ENCODE data around the gene ELOVL2.
"Not testable (repeated sequence)": the region's sequence is repeated elsewhere in the genome, so short reads cannot be mapped to it uniquely, and the experiment has no call there.

ELOVL2 gene

DNA sequence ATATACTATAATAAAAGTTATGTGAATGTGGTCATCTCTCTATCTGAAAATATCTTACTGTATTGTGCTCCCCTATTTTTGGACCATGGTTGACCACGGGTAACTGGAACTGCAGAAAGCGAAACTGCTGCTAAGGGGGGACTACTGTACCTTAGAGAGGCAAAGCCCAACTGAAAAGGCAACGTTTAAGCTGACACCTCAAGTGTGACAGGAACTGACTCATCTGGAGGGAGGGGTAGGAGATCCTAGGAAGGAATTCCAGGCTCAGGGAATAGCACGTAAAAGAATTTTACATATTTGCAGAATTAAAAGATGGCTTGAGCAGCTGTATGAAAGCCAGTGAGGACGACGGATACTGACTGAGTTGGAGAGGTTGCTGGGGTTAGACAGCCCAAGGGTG lies 34.8 kb downstream of the ELOVL2 start:
- DNase-seq (ENCODE audit: low read depth): no peak
- no peak overlapping the region for H3K4me3 ChIP-seq (ENCODE audit: low read depth, low read length)
- TF ChIP-seq, protein P1, sequence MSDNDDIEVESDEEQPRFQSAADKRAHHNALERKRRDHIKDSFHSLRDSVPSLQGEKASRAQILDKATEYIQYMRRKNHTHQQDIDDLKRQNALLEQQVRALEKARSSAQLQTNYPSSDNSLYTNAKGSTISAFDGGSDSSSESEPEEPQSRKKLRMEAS (IDR thresholded peaks at IDR 0.05; ENCODE audit: low read depth, low read length): no peak
- TF ChIP-seq, protein P2, sequence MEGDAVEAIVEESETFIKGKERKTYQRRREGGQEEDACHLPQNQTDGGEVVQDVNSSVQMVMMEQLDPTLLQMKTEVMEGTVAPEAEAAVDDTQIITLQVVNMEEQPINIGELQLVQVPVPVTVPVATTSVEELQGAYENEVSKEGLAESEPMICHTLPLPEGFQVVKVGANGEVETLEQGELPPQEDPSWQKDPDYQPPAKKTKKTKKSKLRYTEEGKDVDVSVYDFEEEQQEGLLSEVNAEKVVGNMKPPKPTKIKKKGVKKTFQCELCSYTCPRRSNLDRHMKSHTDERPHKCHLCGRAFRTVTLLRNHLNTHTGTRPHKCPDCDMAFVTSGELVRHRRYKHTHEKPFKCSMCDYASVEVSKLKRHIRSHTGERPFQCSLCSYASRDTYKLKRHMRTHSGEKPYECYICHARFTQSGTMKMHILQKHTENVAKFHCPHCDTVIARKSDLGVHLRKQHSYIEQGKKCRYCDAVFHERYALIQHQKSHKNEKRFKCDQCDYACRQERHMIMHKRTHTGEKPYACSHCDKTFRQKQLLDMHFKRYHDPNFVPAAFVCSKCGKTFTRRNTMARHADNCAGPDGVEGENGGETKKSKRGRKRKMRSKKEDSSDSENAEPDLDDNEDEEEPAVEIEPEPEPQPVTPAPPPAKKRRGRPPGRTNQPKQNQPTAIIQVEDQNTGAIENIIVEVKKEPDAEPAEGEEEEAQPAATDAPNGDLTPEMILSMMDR (IDR thresholded peaks at IDR 0.05; ENCODE audit: low read depth, low read length): no peak
- TF ChIP-seq POLR2A (IDR thresholded peaks at IDR 0.05; ENCODE audit: extremely low read depth, insufficient read length) (no peak), MYC (IDR thresholded peaks at IDR 0.05; ENCODE audit: low read depth, low read length) (no peak)

DNA sequence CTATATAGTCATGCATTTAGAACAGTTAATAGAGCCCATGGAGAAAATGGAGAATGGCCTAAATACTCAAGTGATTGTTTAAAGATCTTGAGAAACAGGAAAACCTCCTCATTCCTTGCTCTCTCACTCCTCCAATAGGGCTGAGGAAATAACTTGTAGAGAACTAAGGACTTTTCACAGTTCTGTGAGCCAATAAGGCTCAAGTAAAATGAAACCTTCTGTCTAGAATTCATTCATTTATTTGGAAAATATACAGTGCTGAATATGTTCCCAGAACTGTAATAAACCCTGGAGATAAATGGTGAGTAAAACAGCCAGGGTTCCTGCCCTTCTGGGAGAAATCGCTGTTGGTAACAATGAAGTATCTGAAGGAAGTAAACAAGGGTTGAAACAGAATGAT lies 35.3 kb downstream of the ELOVL2 start:
- no peak overlapping the region for H3K4me3 ChIP-seq (ENCODE audit: low read depth, low read length)
- TF ChIP-seq, protein P2 (IDR thresholded peaks at IDR 0.05; ENCODE audit: low read depth, low read length): no peak
- TF ChIP-seq, protein P1 (IDR thresholded peaks at IDR 0.05; ENCODE audit: low read depth, low read length): no peak
- TF ChIP-seq POLR2A (IDR thresholded peaks at IDR 0.05; ENCODE audit: extremely low read depth, insufficient read length): no peak
- DNase-seq (ENCODE audit: low read depth): no peak

DNA sequence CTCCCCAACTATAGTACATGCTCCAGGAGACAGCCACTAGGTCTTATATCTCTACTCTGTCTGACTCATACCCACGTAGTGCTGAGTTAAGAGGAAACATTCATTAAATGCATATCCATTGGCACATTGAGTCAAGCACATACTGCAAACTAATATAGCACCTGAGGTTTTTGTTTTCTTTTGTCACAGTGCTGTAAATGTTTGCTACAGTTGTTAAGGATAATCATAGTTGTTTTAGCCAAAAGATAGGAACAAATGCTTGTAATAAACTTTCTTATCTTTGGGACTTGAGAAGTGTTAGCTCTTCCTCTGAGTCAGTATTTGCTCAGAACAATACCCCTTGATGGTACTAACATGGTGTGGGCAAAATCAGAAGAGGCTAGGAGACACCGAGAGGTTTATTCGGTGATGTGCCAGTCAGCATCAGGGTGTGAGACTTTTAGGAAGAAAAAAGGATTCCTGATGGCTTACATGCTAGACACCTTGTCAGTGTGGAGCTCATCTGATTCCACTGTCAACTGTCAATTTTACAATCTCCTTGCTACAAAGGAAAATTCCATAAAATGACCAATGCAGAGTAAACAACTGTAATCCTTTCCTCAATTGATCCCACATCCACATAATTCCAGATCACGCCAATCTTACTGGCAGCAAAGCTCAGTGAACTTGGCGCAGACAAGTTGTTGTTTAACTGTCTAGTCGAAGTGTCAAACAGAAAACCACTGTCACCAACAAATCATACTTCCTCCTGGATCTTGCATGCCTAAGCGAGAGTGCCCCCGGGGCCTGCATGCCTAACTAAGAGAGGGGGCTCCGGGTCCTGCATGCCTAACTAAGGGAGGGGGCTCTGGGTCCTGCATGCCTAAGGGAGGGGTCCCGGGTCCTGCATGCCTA lies 36.1 kb downstream of the ELOVL2 start:
- DNase-seq (ENCODE audit: low read depth): peak; percentile 15
- TF ChIP-seq POLR2A (IDR thresholded peaks at IDR 0.05; ENCODE audit: extremely low read depth, insufficient read length): no peak
- TF ChIP-seq, protein P2 (IDR thresholded peaks at IDR 0.05; ENCODE audit: low read depth, low read length): no peak
- TF ChIP-seq, protein P1 (IDR thresholded peaks at IDR 0.05; ENCODE audit: low read depth, low read length): no peak
- no peak for TF ChIP-seq MYC (IDR thresholded peaks at IDR 0.05; ENCODE audit: low read depth, low read length)
- H3K4me3 ChIP-seq (ENCODE audit: low read depth, low read length): no peak overlapping the region

DNA sequence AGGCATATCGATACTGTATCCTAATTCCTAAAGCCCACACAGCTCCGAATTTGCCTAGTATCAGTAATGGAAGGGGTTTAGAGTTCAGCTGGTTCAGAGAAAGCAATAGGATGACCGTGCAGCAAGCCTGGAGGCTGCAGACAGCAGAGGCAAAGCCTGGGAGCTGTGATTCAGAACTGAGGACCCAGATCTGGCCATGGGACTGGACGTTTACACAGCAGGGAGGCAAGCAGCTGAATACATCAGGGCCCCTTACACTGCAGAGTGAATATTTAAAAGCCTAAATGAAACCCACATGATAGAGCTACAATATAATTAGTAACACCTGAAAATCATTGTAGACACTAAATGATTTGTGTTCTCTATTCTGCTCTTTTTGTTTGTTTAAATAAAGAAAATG lies 38.0 kb downstream of the ELOVL2 start:
- TF ChIP-seq MYC (IDR thresholded peaks at IDR 0.05; ENCODE audit: low read depth, low read length): no peak
- H3K4me3 ChIP-seq (ENCODE audit: low read depth, low read length): no peak overlapping the region
- DNase-seq (ENCODE audit: low read depth): no peak

DNA sequence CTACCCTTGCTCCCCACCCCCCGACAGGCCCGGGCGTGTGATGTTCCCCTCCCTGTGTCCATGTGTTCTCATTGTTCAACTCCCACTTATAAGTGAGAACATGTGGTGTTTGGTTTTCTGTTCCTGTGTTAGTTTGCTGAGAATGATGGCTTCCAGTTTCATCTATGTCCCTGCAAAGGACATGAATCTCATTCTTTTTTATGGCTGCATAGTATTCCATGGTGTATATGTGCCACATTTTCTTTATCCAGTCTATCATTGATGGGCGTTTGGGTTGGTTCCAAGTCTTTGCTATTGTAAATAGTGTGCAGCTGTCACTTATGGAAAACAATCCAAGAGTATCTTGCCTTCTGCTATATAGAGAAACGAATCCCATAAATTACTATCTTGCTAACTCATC lies 40.8 kb downstream of the ELOVL2 start:
- not testable (repeated sequence) for H3K4me3 ChIP-seq (ENCODE audit: low read depth, low read length); DNase-seq (ENCODE audit: low read depth)

DNA sequence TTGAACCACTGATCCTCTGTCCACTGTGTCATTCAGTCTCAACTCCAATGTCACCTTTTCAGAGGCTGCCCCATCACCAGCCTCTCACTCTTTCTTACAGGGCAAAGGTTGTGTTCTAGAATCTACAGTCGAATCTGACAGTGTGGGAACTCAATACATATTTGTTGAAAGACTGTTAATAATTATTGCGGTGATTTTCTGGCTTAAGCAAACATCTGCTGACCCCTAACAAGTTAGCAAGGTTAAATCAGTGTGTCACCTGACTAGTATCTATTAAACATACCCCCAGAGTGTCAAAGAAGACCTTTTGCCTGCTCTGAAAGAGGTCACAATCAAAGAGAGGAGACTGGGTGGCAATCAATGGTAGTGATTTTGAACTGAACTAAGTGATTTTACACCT lies 41.9 kb downstream of the ELOVL2 start:
- TF ChIP-seq MYC (IDR thresholded peaks at IDR 0.05; ENCODE audit: low read depth, low read length): no peak
- TF ChIP-seq, protein P2 (IDR thresholded peaks at IDR 0.05; ENCODE audit: low read depth, low read length): no peak
- TF ChIP-seq, protein P1 (IDR thresholded peaks at IDR 0.05; ENCODE audit: low read depth, low read length): no peak
- no peak for TF ChIP-seq POLR2A (IDR thresholded peaks at IDR 0.05; ENCODE audit: extremely low read depth, insufficient read length)
- DNase-seq (ENCODE audit: low read depth): no peak
- no peak overlapping the region for H3K4me3 ChIP-seq (ENCODE audit: low read depth, low read length)

DNA sequence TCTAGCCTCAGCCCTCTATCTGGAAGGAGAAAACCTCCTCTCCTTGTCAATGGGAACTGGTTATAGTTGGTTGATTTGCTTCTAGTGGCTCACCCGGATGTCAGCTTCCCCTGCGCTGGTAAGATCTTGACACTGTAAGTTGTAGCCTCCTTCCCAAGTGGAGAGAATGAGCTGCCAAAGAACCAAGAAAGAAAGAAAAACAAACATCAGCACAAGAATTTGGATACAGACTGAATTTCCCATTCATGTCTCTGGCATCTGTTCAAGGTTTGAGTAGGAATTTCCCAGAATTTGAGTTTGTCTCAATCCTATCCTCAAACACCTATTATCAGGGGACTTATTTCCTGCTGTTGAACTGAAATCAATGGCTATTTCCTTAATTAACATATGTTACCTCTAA lies 44.1 kb downstream of the ELOVL2 start:
- TF ChIP-seq, protein P1 (IDR thresholded peaks at IDR 0.05; ENCODE audit: low read depth, low read length): no peak
- TF ChIP-seq MYC (IDR thresholded peaks at IDR 0.05; ENCODE audit: low read depth, low read length) (no peak), POLR2A (IDR thresholded peaks at IDR 0.05; ENCODE audit: extremely low read depth, insufficient read length) (no peak)
- TF ChIP-seq, protein P2 (IDR thresholded peaks at IDR 0.05; ENCODE audit: low read depth, low read length): no peak
- DNase-seq (ENCODE audit: low read depth): no peak
- no peak overlapping the region for H3K4me3 ChIP-seq (ENCODE audit: low read depth, low read length)
